ENCODE data around the gene IGF1. TPM values are rescaled to one million over a fixed set of nuclear protein-coding genes. Genes with fewer than 3 reads are reported as not detected.

IGF1 gene
- total and polyA plus RNA-seq, 10 of the 15 experiments (the other 5 are each of a cell fraction or from before 2014, with no cell fraction given) = 2.4 to 9.2 (median 3.5) TPM

GRCh38 chr12:102407776-102408486 is 72.4 kb downstream of the IGF1 start:
- Histone ChIP-seq H3K27me3 (replicated peaks in 1 of 2; ENCODE audit: control insufficient read depth in 2 of 2, insufficient read depth in 2 of 2, low read length in 1 of 2) (no peaks in the 10 kb centered on the region), H3K4me3 (no peak overlapping the region), H3K36me3 (ENCODE audit: control insufficient read depth in 2 of 2, insufficient read depth in 2 of 2, low read length in 1 of 2) (no peaks in the 10 kb centered on the region), H3K79me2 (ENCODE audit: control insufficient read depth, insufficient read depth, low read length) (no peaks in the 10 kb centered on the region), H4K20me1 (ENCODE audit: control insufficient read depth, insufficient read depth) (no peaks in the 10 kb centered on the region), H3K4me1 (ENCODE audit: control insufficient read depth, insufficient read depth, low read length) (peaks cover 5% of the 10 kb centered on the region; the same call in 1 of the 2 replicates), H3K9ac (ENCODE audit: control insufficient read depth, insufficient read depth, low read length) (no peak overlapping the region), H3K9me3 (replicated peaks; ENCODE audit: control insufficient read depth, insufficient read depth, low read length) (no peaks in the 10 kb centered on the region), H2AFZ (ENCODE audit: control insufficient read depth, low read depth, low read length) (no peak overlapping the region), H3K27ac (ENCODE audit: control insufficient read depth, insufficient read depth) (no peak overlapping the region), H3K4me2 (ENCODE audit: control insufficient read depth, insufficient read depth) (no peak overlapping the region)
- no peak for FAIRE-seq
- DNase-seq (ENCODE audit: low read depth, low spot score) = no peak
- intact Hi-C loops (cut with micrococcal nuclease; ENCODE audit: unreplicated experiment) (loop anchor here (2.0 kb wide), 1 partner anchor 77 kb away; no protein-coding TSS in a partner anchor), in situ Hi-C loops (cut with MboI) (no loop called here)
- CTCF ChIA-PET = no interaction called here
- SMC1A ChIA-PET (ENCODE audit: uncharacterized antibody, unreplicated experiment) = interaction anchor here (1.5 to 2.9 kb wide), 2 partner anchors 41 to 76 kb away, joined by 3 to 10 read pairs; no protein-coding TSS in a partner anchor
- BruUV-seq (replicated peaks) = no TSS peak
- POLR2A ChIA-PET = interaction anchor here (0.6 kb wide), 1 partner anchor 1093 kb away, joined by 3 read pairs; no protein-coding TSS in a partner anchor
- WGBS (ENCODE audit: insufficient coverage, insufficient replicate concordance, low lambda C conversion rate, missing lambda C conversion rate) = 65% methylated on average over 3 of the region's 3 CpGs
- RAD21 ChIA-PET (ENCODE audit: unreplicated experiment) = interaction anchor here (1.3 to 2.8 kb wide), 2 partner anchors 71 to 75 kb away, joined by 4 to 11 read pairs; no protein-coding TSS in a partner anchor
- ATAC-seq = no peak
- TF ChIP-seq TARDBP (IDR thresholded peaks at IDR 0.05; ENCODE audit: borderline replicate concordance) = no peak
- no peak for TF ChIP-seq REST (IDR thresholded peaks at IDR 0.05; ENCODE audit: low read depth, low read length)
- TF ChIP-seq CEBPB (IDR thresholded peaks at IDR 0.05; ENCODE audit: borderline replicate concordance in 1 of 2, low read depth in 2 of 2, low read length in 2 of 2) = no peak
- no peak for TF ChIP-seq POLR2AphosphoS5 (IDR thresholded peaks at IDR 0.05; ENCODE audit: low read length)
- TF ChIP-seq ZSCAN29 (IDR thresholded peaks at IDR 0.05) = no peak
- no peak for TF ChIP-seq ASH2L (IDR thresholded peaks at IDR 0.05; ENCODE audit: borderline replicate concordance, low read depth)
- no peak for TF ChIP-seq KDM1A (IDR thresholded peaks at IDR 0.05; ENCODE audit: borderline replicate concordance)
- no peak for TF ChIP-seq MYC (IDR thresholded peaks at IDR 0.05; ENCODE audit: insufficient read depth, insufficient read length, insufficient replicate concordance, low read length, severe bottlenecking)
- TF ChIP-seq HDAC2 (IDR thresholded peaks at IDR 0.05) = no peak
- no peak for TF ChIP-seq ZNF24 (IDR thresholded peaks at IDR 0.05)
- no peak for TF ChIP-seq WRNIP1 (IDR thresholded peaks at IDR 0.05; ENCODE audit: borderline replicate concordance, low read depth, low read length)
- TF ChIP-seq ZNF687 (IDR thresholded peaks at IDR 0.05) = no peak
- no peak for TF ChIP-seq PKNOX1 (IDR thresholded peaks at IDR 0.05)
- TF ChIP-seq GATAD2B (conservative IDR thresholded peaks at IDR 0.05; ENCODE audit: low read depth) = no peak
- no peak for TF ChIP-seq CHD4 (IDR thresholded peaks at IDR 0.05)
- no peak for TF ChIP-seq SMAD1 (IDR thresholded peaks at IDR 0.05; ENCODE audit: low read depth, partially characterized antibody)
